HepG2 (cell line): Measurements from ENCODE around the gene ALB. TPM values are rescaled to one million over a fixed set of nuclear protein-coding genes. Genes with fewer than 3 reads are reported as not detected.

ENCODE experiments used
- ATF3 ChIP-seq: sonication (generic); formaldehyde crosslinking; IDR thresholded peaks from 2 replicates; pipeline ENCODE4 v1.4.0; 2020; ENCODE audit warnings: missing genetic modification reagents
- BHLHE40 ChIP-seq: IDR thresholded peaks from 2 replicates; pipeline ENCODE4 v1.6.1; 2011; ENCODE audit warnings: low read length, improper control_type of control experiment
- CTCF ChIP-seq: sonication (generic); formaldehyde crosslinking; IDR thresholded peaks from 2 replicates; pipeline ENCODE4 v1.5.0; 2020; ENCODE audit warnings: mild to moderate bottlenecking, missing genetic modification reagents, moderate library complexity
- FOXO1 ChIP-seq: sonication (generic); formaldehyde crosslinking; IDR thresholded peaks from 2 replicates; pipeline ENCODE4 v1.4.0; 2020; ENCODE audit warnings: missing genetic modification reagents
- IKZF5 ChIP-seq: IDR thresholded peaks from 2 replicates; pipeline ENCODE4 v1.6.1; 2018; ENCODE audit warnings: missing genetic modification reagents, mild to moderate bottlenecking, missing compliant biosample characterization
- KLF11 ChIP-seq: IDR thresholded peaks from 2 replicates; pipeline ENCODE4 v1.6.1; 2016; ENCODE audit warnings: missing compliant biosample characterization
- PBX3 ChIP-seq: sonication (generic); formaldehyde crosslinking; IDR thresholded peaks from 2 replicates; pipeline ENCODE4 v1.8.1; 2023; ENCODE audit warnings: missing genetic modification reagents, inconsistent platforms, borderline replicate concordance
- RERE ChIP-seq: IDR thresholded peaks from 2 replicates; pipeline ENCODE4 v1.6.1; 2016; ENCODE audit warnings: low read depth, missing genetic modification reagents, missing compliant biosample characterization
- SIN3B ChIP-seq: fragments of 150-350 bp; IDR thresholded peaks from 2 replicates; pipeline ENCODE4 v1.6.1; 2014; ENCODE audit warnings: low read length
- TIGD3 ChIP-seq: sonication (generic); formaldehyde crosslinking; IDR thresholded peaks from 2 replicates; pipeline ENCODE4 v1.5.1; 2020; ENCODE audit warnings: mild to moderate bottlenecking, missing genetic modification reagents, borderline replicate concordance
- ZBTB8A ChIP-seq: sonication (generic); formaldehyde crosslinking; IDR thresholded peaks from 2 replicates; pipeline ENCODE4 v1.4.0; 2020; ENCODE audit warnings: mild to moderate bottlenecking, low read depth, missing genetic modification reagents, borderline replicate concordance
- ZFP90 ChIP-seq: sonication (generic); formaldehyde crosslinking; IDR thresholded peaks from 2 replicates; pipeline ENCODE4 v1.8.0; 2022; ENCODE audit warnings: missing genetic modification reagents, mild to moderate bottlenecking, inconsistent platforms, borderline replicate concordance
- ZNF160 ChIP-seq: sonication (generic); formaldehyde crosslinking; IDR thresholded peaks from 2 replicates; pipeline ENCODE4 v1.8.0; 2022; ENCODE audit warnings: mild to moderate bottlenecking, inconsistent platforms, missing genetic modification reagents
- ZNF441 ChIP-seq: sonication (generic); formaldehyde crosslinking; IDR thresholded peaks from 2 replicates; pipeline ENCODE4 v1.7.0; 2021; ENCODE audit warnings: missing genetic modification reagents, borderline replicate concordance
- ZNF639 ChIP-seq: conservative IDR thresholded peaks from 2 replicates; pipeline ENCODE4 v1.6.1; 2018; ENCODE audit warnings: missing genetic modification reagents
- polyA plus RNA-seq, 8 experiments: library from polyadenylated mRNA; depleted of rRNA in 3 of 8; stranded (reverse) in 7 of 8; unstranded in 1 of 8; fragments of >200 nt; fragmentation: Illumina TruSeq in 4 of 8; extraction: Trizol in 4 of 8; gene quantifications; 2 replicates each; pipeline versions ENCODE4 v1.2.1 to v1.2.3, GENCODE V29; 2011 to 2016; ENCODE audit warnings: low read depth in 4 of 8, missing spikeins in 1 of 8, mixed read lengths in 1 of 8; ENCODE audit not compliant: insufficient read depth in 1 of 8
- total RNA-seq, 5 experiments: library from RNA; depleted of rRNA; stranded (reverse); fragments of >200 nt; fragmentation: Illumina TruSeq; extraction: Trizol; gene quantifications; 2 replicates each; pipeline ENCODE4 v1.2.3, GENCODE V29; 2016; ENCODE audit warnings: low read depth in 1 of 5

Gene ALB
- total and polyA plus RNA-seq, 2 of the 13 experiments (the other 11 are each of a cell fraction or from before 2014, with no cell fraction given) = 22,259 to 22,625 TPM

- TF ChIP-seq IKZF5 (CRISPR knock-in tag) (peak; percentile 27; the same call in 1 of the 2 replicates), RERE (CRISPR knock-in tag) (no peak), CTCF (no peak), SIN3B (no peak), ZBTB8A (CRISPR knock-in tag) (no peak), BHLHE40 (no peak), PBX3 (CRISPR knock-in tag) (no peak), ZNF639 (CRISPR knock-in tag) (no peak), ZFP90 (CRISPR knock-in tag) (no peak), TIGD3 (CRISPR knock-in tag) (no peak), ZNF441 (no peak), ZNF160 (CRISPR knock-in tag) (peak; percentile 81; the same call in 1 of the 2 replicates), KLF11 (CRISPR knock-in tag) (0 out of 2 replicates have a peak, but pooled peaks have one; percentile 54), ATF3 (no peak), FOXO1 (CRISPR knock-in tag) (no peak)
These were observed 17.8 kb downstream of the ALB start (continued) for GRCh38 chr4:73421708-73422457.
